H1 (cell line): Measurements from ENCODE around the gene EVPL. TPM values are rescaled to one million over a fixed set of nuclear protein-coding genes. Genes with fewer than 3 reads are reported as not detected.
"Not testable (repeated sequence)": the region's sequence is repeated elsewhere in the genome, so short reads cannot be mapped to it uniquely, and the experiment has no call there.

ENCODE experiments used
- CTCF ChIA-PET: fragments of 300-600 bp; sonication (Branson Sonifier 250); formaldehyde crosslinking; loops from one replicate; lab custom pipeline; 2021; ENCODE audit not compliant: partially characterized antibody; lab: Charles Lee
- POLR2A ChIA-PET: fragments of 300-600 bp; sonication (Branson Sonifier 250); formaldehyde crosslinking; loops from one replicate; lab custom pipeline; 2021; ENCODE audit warnings: inconsistent platforms; ENCODE audit not compliant: partially characterized antibody; lab: Charles Lee
- DNase-seq, 2 experiments: peaks; one replicate each; pipeline versions ENCODE4 v3.0.0 to v3.0.0-alpha.2; 2010 to 2022; ENCODE audit warnings: low spot score in 2 of 2, low read depth in 1 of 2, mixed read lengths in 1 of 2
- FAIRE-seq: peaks from 2 replicates; lab custom pipeline; 2011; peaks lifted over from hg19 to GRCh38; lab: Jason Lieb, UNC
- H2AFZ ChIP-seq: 2 replicates; pipeline ENCODE4 v1.8.1; 2012; ENCODE audit warnings: low read length, inconsistent platforms
- H2AK5ac ChIP-seq: 2 replicates; pipeline ENCODE4 v1.6.1; 2013; ENCODE audit warnings: low read depth, low read length
- H2BK120ac ChIP-seq: replicated peaks from 2 replicates; pipeline ENCODE3; 2013; ENCODE audit warnings: low read depth, low read length, inconsistent platforms
- H2BK12ac ChIP-seq: 2 replicates; pipeline ENCODE4 v1.6.1; 2013; ENCODE audit warnings: low read depth, low read length
- H2BK15ac ChIP-seq: 2 replicates; pipeline ENCODE4 v1.6.1; 2013; ENCODE audit warnings: low read length
- H2BK20ac ChIP-seq: 2 replicates; pipeline ENCODE4 v1.6.1; 2013; ENCODE audit warnings: low read length
- H2BK5ac ChIP-seq: 2 replicates; pipeline ENCODE4 v1.6.1; 2013; ENCODE audit warnings: low read depth, low read length
- H3K14ac ChIP-seq: 2 replicates; pipeline ENCODE4 v1.6.1; 2013; ENCODE audit warnings: inconsistent platforms; ENCODE audit not compliant: insufficient read length
- H3K18ac ChIP-seq: 2 replicates; pipeline ENCODE4 v1.6.1; 2013; ENCODE audit warnings: low read length; ENCODE audit errors: extremely low read depth
- H3K23ac ChIP-seq: 2 replicates; pipeline ENCODE4 v1.6.1; 2013; ENCODE audit warnings: inconsistent platforms; ENCODE audit not compliant: insufficient read length
- H3K23me2 ChIP-seq: 2 replicates; pipeline ENCODE4 v1.6.1; 2013; ENCODE audit warnings: low read depth, low read length
- H3K27ac ChIP-seq: 2 replicates; pipeline ENCODE4 v1.6.1; 2011; ENCODE audit warnings: low read depth, low read length, inconsistent platforms
- H3K27me3 ChIP-seq, 4 experiments: replicated peaks in 1 of 4; 1 replicate in 1 of 4; 2 replicates in 3 of 4; pipeline versions ENCODE4 v1.6.1 to v1.8.1; 2011 to 2013; ENCODE audit warnings: low read length in 3 of 4, mild to moderate bottlenecking in 3 of 4, inconsistent platforms in 2 of 4, mixed read lengths in 2 of 4, moderate library complexity in 1 of 4; ENCODE audit not compliant: control insufficient read depth in 3 of 4, insufficient read depth in 3 of 4; ENCODE audit errors: extremely low read depth in 1 of 4
- H3K36me3 ChIP-seq, 4 experiments: 2 replicates each; pipeline versions ENCODE4 v1.6.1 to v1.8.1; 2011 to 2013; ENCODE audit warnings: mild to moderate bottlenecking in 4 of 4, low read length in 3 of 4, moderate library complexity in 2 of 4, control low read depth in 1 of 4, inconsistent platforms in 1 of 4; ENCODE audit not compliant: insufficient read depth in 4 of 4, control insufficient read depth in 2 of 4
- H3K4ac ChIP-seq: replicated peaks from 2 replicates; pipeline ENCODE3; 2013; ENCODE audit warnings: low read length, low read depth, mixed read lengths, inconsistent platforms; ENCODE audit not compliant: insufficient read length
- H3K4me1 ChIP-seq, 4 experiments: replicated peaks in 1 of 4; 1 replicate in 1 of 4; 2 replicates in 3 of 4; pipeline versions ENCODE4 v1.6.1 to v1.8.1; 2011 to 2013; ENCODE audit warnings: low read length in 3 of 4, inconsistent platforms in 2 of 4, mixed read lengths in 1 of 4; ENCODE audit not compliant: insufficient read depth in 4 of 4, control insufficient read depth in 3 of 4
- H3K4me2 ChIP-seq, 2 experiments: 2 replicates each; pipeline versions ENCODE4 v1.6.1 to v1.8.1; 2011 to 2013; ENCODE audit warnings: low read depth in 2 of 2, low read length in 2 of 2, control low read depth in 1 of 2, inconsistent platforms in 1 of 2, mild to moderate bottlenecking in 1 of 2; ENCODE audit not compliant: insufficient read depth in 1 of 2
- H3K4me3 ChIP-seq, 4 experiments: fragments of 200-600, 300-600 bp in 1 of 4; sonication (generic), shearing (Covaris generic), sonication (Bioruptor Twin) in 1 of 4; 2 replicates each; pipeline versions ENCODE4 v1.5.1 to v1.8.1; 2011 to 2016; ENCODE audit warnings: low read length in 4 of 4, low read depth in 3 of 4, control low read depth in 2 of 4, inconsistent platforms in 2 of 4, mild to moderate bottlenecking in 2 of 4, mixed read lengths in 1 of 4, moderate library complexity in 1 of 4; ENCODE audit not compliant: insufficient read depth in 2 of 4; ENCODE audit errors: extremely low read depth in 1 of 4
- H3K56ac ChIP-seq: replicated peaks from 2 replicates; pipeline ENCODE3; 2013; ENCODE audit warnings: low read depth, mild to moderate bottlenecking, mixed read lengths, low read length, inconsistent platforms; ENCODE audit not compliant: insufficient read length
- H3K79me1 ChIP-seq: 2 replicates; pipeline ENCODE4 v1.6.1; 2013; ENCODE audit warnings: low read depth, low read length, control low read depth
- H3K79me2 ChIP-seq, 2 experiments: 2 replicates each; pipeline versions ENCODE4 v1.6.1 to v1.8.1; 2012 to 2013; ENCODE audit warnings: low read length in 2 of 2, mild to moderate bottlenecking in 2 of 2, inconsistent platforms in 1 of 2; ENCODE audit not compliant: insufficient read depth in 2 of 2, control insufficient read depth in 1 of 2
- H3K9ac ChIP-seq, 4 experiments: replicated peaks in 1 of 4; 1 replicate in 1 of 4; 2 replicates in 3 of 4; pipeline versions ENCODE4 v1.6.1 to v1.8.1; 2011 to 2013; ENCODE audit warnings: low read depth in 3 of 4, low read length in 3 of 4, control low read depth in 2 of 4, mild to moderate bottlenecking in 2 of 4, moderate library complexity in 2 of 4, inconsistent platforms in 1 of 4; ENCODE audit errors: extremely low read depth in 1 of 4
- H3K9me3 ChIP-seq, 2 experiments: 2 replicates each; pipeline versions ENCODE4 v1.6.1 to v1.8.1; 2012 to 2013; ENCODE audit warnings: mild to moderate bottlenecking in 2 of 2, moderate library complexity in 2 of 2, control low read depth in 1 of 2, inconsistent platforms in 1 of 2, low read depth in 1 of 2, low read length in 1 of 2, mixed read lengths in 1 of 2; ENCODE audit not compliant: insufficient read depth in 2 of 2
- H4K20me1 ChIP-seq, 2 experiments: replicated peaks in 1 of 2; 2 replicates each; pipeline versions ENCODE3 to v1.8.1; 2011 to 2013; ENCODE audit warnings: inconsistent platforms in 2 of 2, low read length in 2 of 2, mild to moderate bottlenecking in 1 of 2; ENCODE audit not compliant: insufficient read depth in 2 of 2, control insufficient read depth in 1 of 2
- H4K5ac ChIP-seq: 2 replicates; pipeline ENCODE4 v1.6.1; 2013; ENCODE audit warnings: low read length, low read depth, mixed read lengths, inconsistent platforms; ENCODE audit not compliant: insufficient read length
- H4K8ac ChIP-seq: 2 replicates; pipeline ENCODE4 v1.8.0; 2013; ENCODE audit warnings: mild to moderate bottlenecking, moderate library complexity, low read length, inconsistent platforms; ENCODE audit not compliant: insufficient read depth; ENCODE audit errors: extremely low read depth
- H4K91ac ChIP-seq: replicated peaks from 2 replicates; pipeline ENCODE3; 2013; ENCODE audit warnings: low read length, mixed read lengths, inconsistent platforms; ENCODE audit not compliant: insufficient read length
- WGBS, 2 experiments: shearing (Covaris generic) in 1 of 2; methylation state at CpG; one replicate each; pipeline versions ENCODE4 v1.1.6 to v1.1.7; 2013 to 2015; ENCODE audit warnings: low lambda C conversion rate in 2 of 2, mixed read lengths in 2 of 2, inconsistent platforms in 1 of 2, low coverage in 1 of 2, missing lambda C conversion rate in 1 of 2; ENCODE audit not compliant: insufficient replicate concordance in 2 of 2, insufficient coverage in 1 of 2, insufficient read length in 1 of 2; ENCODE audit errors: extremely low coverage in 1 of 2, missing lambda C conversion rate in 1 of 2; 5-methylcytosine and 5-hydroxymethylcytosine counted together
- polyA plus RNA-seq, 7 experiments: library from polyadenylated mRNA; depleted of rRNA in 3 of 7; stranded (reverse) in 5 of 7; unstranded in 2 of 7; fragments of >200 nt in 5 of 7; fragments of 200-250 nt in 2 of 7; gene quantifications; 1 replicate in 5 of 7; 2 replicates in 1 of 7; 4 replicates in 1 of 7; pipeline versions ENCODE4 v1.2.1 to v1.2.3, GENCODE V29; 2011 to 2013; ENCODE audit warnings: missing spikeins in 2 of 7, mixed read lengths in 2 of 7
- total RNA-seq: library from RNA; stranded (reverse); fragmentation: NEBNext Ultra II Directional; extraction: Animal tissue kit (Norgen Biotek cat#: 25700); gene quantifications from 2 replicates; pipeline ENCODE4 v1.2.1, GENCODE V29; 2021

The EVPL gene
- total and polyA plus RNA-seq, 2 of the 8 experiments (the other 6 are each of a cell fraction or from before 2014, with no cell fraction given): 0.20 to 0.99 TPM

- FAIRE-seq, H3K4ac ChIP-seq, H3K23me2 ChIP-seq, H3K56ac ChIP-seq, H3K79me2 ChIP-seq, H3K27me3 ChIP-seq, H3K14ac ChIP-seq, H4K91ac ChIP-seq, H2AK5ac ChIP-seq, H2BK12ac ChIP-seq, H3K23ac ChIP-seq, H2BK20ac ChIP-seq, H3K27ac ChIP-seq, H3K4me3 ChIP-seq, H3K18ac ChIP-seq, H2AFZ ChIP-seq, H2BK15ac ChIP-seq, H2BK5ac ChIP-seq, H3K79me1 ChIP-seq, H3K4me2 ChIP-seq, H2BK120ac ChIP-seq, H3K9ac ChIP-seq, H4K20me1 ChIP-seq, H3K9me3 ChIP-seq, H4K5ac ChIP-seq, DNase-seq, H4K8ac ChIP-seq: not testable (repeated sequence)
- ChIA-PET CTCF (interaction anchor here (0.6 to 2.3 kb wide), 4 partner anchors 10 to 42 kb away, joined by 3 to 11 read pairs (median 4); no protein-coding TSS in a partner anchor), POLR2A (interaction anchor here (0.6 to 1.0 kb wide), 2 partner anchors 30 to 64 kb away, joined by 3 read pairs; partner anchors contain the start of genes ACOX1 and TEN1)
- Histone ChIP-seq H3K4me1 (peaks cover 0 to 12% (median 2%) of the 10 kb centered on the region in 4 experiments; a peak in 3 of 7 replicates), H3K36me3 (peaks cover 40 to 87% (median 68%) of the 10 kb centered on the region in 4 experiments)
- WGBS, 2 experiments: 91% methylated on average over 3 of the region's 3 CpGs; no CpG with 5 or more reads in 1 of the 2 experiments
Observed at GRCh38 chr17:76042868-76043267, 15.8 kb upstream of the EVPL start.
